Activated T-helper 1 cell treated with anti-CD3 and anti-CD28 coated beads, Interleukin-12 subunit alpha, Interleukin-12 subunit beta, Interleukin-2, Interleukin-4 antibody, amounts not matched to agents 30 ng/mL and 10 ng/mL and 1 ng/mL, durations not matched to agents 14 hours and 24 hours and 36 hours (primary cell): ENCODE measurements around the gene ELAVL3. TPM values are rescaled to one million over a fixed set of nuclear protein-coding genes. Genes with fewer than 3 reads are reported as not detected.

Experiments
- DNase-seq: peaks from one replicate; pipeline ENCODE4 v3.0.0; 2021; ENCODE audit warnings: low spot score
- H3K27ac Mint-ChIP-seq: one replicate; pipeline ENCODE4 v1.8.0; 2021; ENCODE audit warnings: mild to moderate bottlenecking, mixed read lengths
- H3K27me3 Mint-ChIP-seq: one replicate; pipeline ENCODE4 v1.8.0; 2022; ENCODE audit warnings: mild to moderate bottlenecking, moderate library complexity, mixed read lengths; ENCODE audit not compliant: insufficient read depth
- H3K36me3 Mint-ChIP-seq: one replicate; pipeline ENCODE4 v1.8.0; 2021; ENCODE audit warnings: low read depth, mixed read lengths
- H3K4me1 Mint-ChIP-seq: one replicate; pipeline ENCODE4 v1.8.0; 2021; ENCODE audit warnings: low read depth, mixed read lengths
- H3K4me3 Mint-ChIP-seq: one replicate; pipeline ENCODE4 v1.8.0; 2021; ENCODE audit warnings: mild to moderate bottlenecking, moderate library complexity, mixed read lengths
- H3K9me3 Mint-ChIP-seq: one replicate; pipeline ENCODE4 v1.8.0; 2021; ENCODE audit warnings: mixed read lengths
- intact Hi-C: fragments of 100-400 bp; cut with micrococcal nuclease; formaldehyde crosslinking; loops from one replicate; pipeline ENCODE4 v1.15.1; 2024
- total RNA-seq: library from RNA; stranded (reverse); gene quantifications from 2 replicates; pipeline ENCODE4 v1.2.3, GENCODE V29; 2022

ELAVL3 gene
- total RNA-seq, 1 donor from 2014 or later: 0.34 TPM

- H3K9me3 Mint-ChIP-seq: no peaks in the 10 kb centered on the region
- intact Hi-C loops: loop anchor here (1.0 to 2.0 kb wide), 9 partner anchors 22 to 1192 kb away; partner anchors contain the start of genes ECSIT, ELOF1, FBXW9 and ODAD3
Observed at GRCh38 chr19:11504502-11505031, 23.7 kb upstream of the ELAVL3 start.

GRCh38 chr19:11499890-11500420, 19.1 kb upstream of the ELAVL3 start:
- peaks cover 13% of the 10 kb centered on the region for H3K36me3 Mint-ChIP-seq
- H3K27me3 Mint-ChIP-seq: no peaks in the 10 kb centered on the region
- no peaks in the 10 kb centered on the region for H3K9me3 Mint-ChIP-seq
- H3K27ac Mint-ChIP-seq: no peak overlapping the region
- H3K4me3 Mint-ChIP-seq: no peak overlapping the region
- intact Hi-C loops: no loop called here
- no peak for DNase-seq
- peaks cover 6% of the 10 kb centered on the region for H3K4me1 Mint-ChIP-seq

More at GRCh38 chr19:11504502-11505031, 23.7 kb upstream of the ELAVL3 start:
- Mint-ChIP-seq H3K36me3 (peaks cover 10% of the 10 kb centered on the region), H3K27me3 (no peaks in the 10 kb centered on the region), H3K4me1 (peaks cover 13% of the 10 kb centered on the region), H3K27ac (peak overlapping the region; percentile 84), H3K4me3 (peak overlapping the region; percentile 88)
- no peak for DNase-seq

GRCh38 chr19:11499220-11499726, 18.4 kb upstream of the ELAVL3 start:
- Mint-ChIP-seq H3K4me3 (no peak overlapping the region), H3K27ac (no peak overlapping the region), H3K27me3 (no peaks in the 10 kb centered on the region), H3K36me3 (peaks cover 13% of the 10 kb centered on the region), H3K4me1 (no peaks in the 10 kb centered on the region), H3K9me3 (no peaks in the 10 kb centered on the region)
- intact Hi-C loops: no loop called here
- no peak for DNase-seq

- Mint-ChIP-seq H3K9me3 (no peaks in the 10 kb centered on the region), H3K36me3 (peaks cover 13% of the 10 kb centered on the region), H3K4me3 (no peak overlapping the region), H3K27ac (no peak overlapping the region), H3K27me3 (no peaks in the 10 kb centered on the region), H3K4me1 (no peaks in the 10 kb centered on the region)
- DNase-seq: peak; percentile 31
- intact Hi-C loops: loop anchor here (1.0 kb wide), 1 partner anchor 91 kb away; no protein-coding TSS in a partner anchor
Observed at GRCh38 chr19:11496391-11497163, 15.7 kb upstream of the ELAVL3 start.

GRCh38 chr19:11495885-11496284, 15.0 kb upstream of the ELAVL3 start:
- H3K4me1 Mint-ChIP-seq: no peaks in the 10 kb centered on the region
- intact Hi-C loops: loop anchor here (1.0 kb wide), 1 partner anchor 91 kb away; no protein-coding TSS in a partner anchor
- H3K36me3 Mint-ChIP-seq: peaks cover 13% of the 10 kb centered on the region
- H3K4me3 Mint-ChIP-seq: no peak overlapping the region
- no peaks in the 10 kb centered on the region for H3K9me3 Mint-ChIP-seq
- no peak overlapping the region for H3K27ac Mint-ChIP-seq
- no peaks in the 10 kb centered on the region for H3K27me3 Mint-ChIP-seq
- DNase-seq: no peak

- Mint-ChIP-seq H3K27ac (no peak overlapping the region), H3K4me3 (no peak overlapping the region), H3K9me3 (no peaks in the 10 kb centered on the region), H3K36me3 (peaks cover 17% of the 10 kb centered on the region), H3K27me3 (no peaks in the 10 kb centered on the region), H3K4me1 (no peaks in the 10 kb centered on the region)
- intact Hi-C loops: no loop called here
- DNase-seq: no peak
Observed at GRCh38 chr19:11495481-11495880, 14.6 kb upstream of the ELAVL3 start.

- intact Hi-C loops: no loop called here
- Mint-ChIP-seq H3K27me3 (no peaks in the 10 kb centered on the region), H3K4me3 (no peak overlapping the region), H3K4me1 (no peaks in the 10 kb centered on the region), H3K36me3 (peaks cover 18% of the 10 kb centered on the region), H3K9me3 (no peaks in the 10 kb centered on the region), H3K27ac (no peak overlapping the region)
- DNase-seq: no peak
Observed at GRCh38 chr19:11494634-11495285, 13.9 kb upstream of the ELAVL3 start.

- intact Hi-C loops: no loop called here
- Mint-ChIP-seq H3K36me3 (peaks cover 15% of the 10 kb centered on the region), H3K4me3 (no peak overlapping the region), H3K27ac (no peak overlapping the region), H3K27me3 (no peaks in the 10 kb centered on the region), H3K9me3 (no peaks in the 10 kb centered on the region), H3K4me1 (no peaks in the 10 kb centered on the region)
- DNase-seq: no peak
Observed at GRCh38 chr19:11489378-11489777, 8.5 kb upstream of the ELAVL3 start.

- Mint-ChIP-seq H3K27ac (no peak overlapping the region), H3K4me1 (peaks cover 10% of the 10 kb centered on the region), H3K36me3 (peaks cover 18% of the 10 kb centered on the region), H3K4me3 (no peak overlapping the region), H3K27me3 (peaks cover under 1% of the 10 kb centered on the region), H3K9me3 (no peaks in the 10 kb centered on the region)
- DNase-seq: no peak
- intact Hi-C loops: no loop called here
Observed at GRCh38 chr19:11486661-11487503, 6.0 kb upstream of the ELAVL3 start.

- H3K36me3 Mint-ChIP-seq: peaks cover 11% of the 10 kb centered on the region
- peaks cover 9% of the 10 kb centered on the region for H3K27me3 Mint-ChIP-seq
- peaks cover 16% of the 10 kb centered on the region for H3K4me1 Mint-ChIP-seq
- no peak for DNase-seq
- no peak overlapping the region for H3K4me3 Mint-ChIP-seq
- intact Hi-C loops: no loop called here
- no peaks in the 10 kb centered on the region for H3K9me3 Mint-ChIP-seq
- H3K27ac Mint-ChIP-seq: no peak overlapping the region
Observed at GRCh38 chr19:11485245-11485837, 4.5 kb upstream of the ELAVL3 start.

- intact Hi-C loops: loop anchor here (2.0 to 5.0 kb wide), 3 partner anchors 61 to 346 kb away; partner anchors contain the start of genes CCDC159 and TMEM205
- DNase-seq: no peak
- H3K27me3 Mint-ChIP-seq: peaks cover 17% of the 10 kb centered on the region
- peaks cover 7% of the 10 kb centered on the region for H3K36me3 Mint-ChIP-seq
- H3K4me3 Mint-ChIP-seq: no peak overlapping the region
- H3K4me1 Mint-ChIP-seq: peaks cover 16% of the 10 kb centered on the region
- no peaks in the 10 kb centered on the region for H3K9me3 Mint-ChIP-seq
- H3K27ac Mint-ChIP-seq: peak overlapping the region; percentile 88
Observed at GRCh38 chr19:11483366-11484111, 2.7 kb upstream of the ELAVL3 start.
